ENCODE measurements around the gene AZI2. TPM values are rescaled to one million over a fixed set of nuclear protein-coding genes. Genes with fewer than 3 reads are reported as not detected.

AZI2 gene
- total and polyA plus RNA-seq, 9 of the 15 experiments (the other 6 are each of a cell fraction or from before 2014, with no cell fraction given), result 28.5 to 96.3 (median 70.2) TPM

DNA sequence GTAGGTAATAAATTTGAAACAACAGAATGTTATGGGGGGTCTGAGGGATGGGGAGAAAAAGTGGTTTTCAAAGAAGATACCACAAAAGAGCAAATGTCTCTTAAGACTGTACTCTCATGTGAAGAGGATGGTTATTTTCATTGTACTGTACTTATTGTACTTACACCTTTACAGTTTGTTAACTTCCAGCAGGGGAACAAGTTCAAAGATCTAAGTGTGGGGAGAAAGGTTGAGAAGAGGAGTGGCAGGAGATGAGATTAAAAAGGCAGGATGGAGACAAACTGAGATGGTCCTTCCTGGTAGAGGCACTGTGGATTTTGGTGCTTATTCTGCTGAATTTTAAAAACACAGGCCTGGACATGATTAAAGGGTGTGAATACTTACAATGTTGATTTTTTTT lies 5.5 kb downstream of the AZI2 start:
- no peak overlapping the region for H3K4me3 ChIP-seq
- H2AFZ ChIP-seq (ENCODE audit: low read depth, low read length), result no peak overlapping the region
- no TSS peak for BruUV-seq (replicated peaks)
- ATAC-seq (no peak), FAIRE-seq (no peak), DNase-seq (ENCODE audit: extremely low read depth in 1 of 4, low spot score in 3 of 4) (no peak)
- H3K27me3 ChIP-seq (ENCODE audit: control insufficient read depth in 2 of 2, insufficient read depth in 2 of 2, low read length in 2 of 2), result no peaks in the 10 kb centered on the region
- H3K9ac ChIP-seq (ENCODE audit: insufficient read depth in 1 of 2, low read depth in 2 of 2, low read length in 2 of 2), result no peak overlapping the region
- no peaks in the 10 kb centered on the region for H3K9me3 ChIP-seq (replicated peaks; ENCODE audit: control insufficient read depth, insufficient read depth, low read depth, low read length)
- H3K9me1 ChIP-seq (ENCODE audit: control insufficient read depth, insufficient read depth, low read length), result no peaks in the 10 kb centered on the region
- in situ Hi-C loops (cut with MboI) (no loop called here), intact Hi-C loops (cut with micrococcal nuclease) (no loop called here)
- H3K4me2 ChIP-seq (ENCODE audit: insufficient read depth, low read length), result no peak overlapping the region
- peaks cover 0 to 10% of the 10 kb centered on the region in 2 experiments; a peak in 2 of 5 replicates for H3K4me1 ChIP-seq (replicated peaks in 1 of 2; ENCODE audit: control insufficient read depth in 2 of 2, insufficient read depth in 2 of 2, low read length in 2 of 2)
- TF ChIP-seq ZNF431 (CRISPR knock-in tag; IDR thresholded peaks at IDR 0.05) (no peak), ZNF507 (tag; conservative IDR thresholded peaks at IDR 0.05) (no peak), SIN3B (IDR thresholded peaks at IDR 0.05; ENCODE audit: low read depth) (no peak), ZBTB7A (IDR thresholded peaks at IDR 0.05; ENCODE audit: borderline replicate concordance, control insufficient read depth, low read depth, low read length) (no peak), SMAD1 (IDR thresholded peaks at IDR 0.05; ENCODE audit: low read depth, low read length, partially characterized antibody) (no peak), PYGO2 (tag; IDR thresholded peaks at IDR 0.05) (no peak), IRF2 (CRISPR knock-in tag; IDR thresholded peaks at IDR 0.05) (no peak), CC2D1A (IDR thresholded peaks at IDR 0.05) (no peak), GABPA (tag; conservative IDR thresholded peaks at IDR 0.05; ENCODE audit: low read depth) (no peak), RAD51 (IDR thresholded peaks at IDR 0.05; ENCODE audit: borderline replicate concordance, low read depth) (no peak), MCM5 (IDR thresholded peaks at IDR 0.05; ENCODE audit: low read depth) (no peak), FOXK2 (conservative IDR thresholded peaks at IDR 0.05 in 1 of 2, IDR thresholded peaks at IDR 0.05 in 1 of 2; ENCODE audit: low read depth in 2 of 2) (no peak), ZNF311 (CRISPR knock-in tag; IDR thresholded peaks at IDR 0.05) (no peak), CCAR2 (IDR thresholded peaks at IDR 0.05; ENCODE audit: low read depth, low read length) (no peak), MAFF (IDR thresholded peaks at IDR 0.05; ENCODE audit: low read length) (no peak)
- TF ChIP-seq, protein P1, sequence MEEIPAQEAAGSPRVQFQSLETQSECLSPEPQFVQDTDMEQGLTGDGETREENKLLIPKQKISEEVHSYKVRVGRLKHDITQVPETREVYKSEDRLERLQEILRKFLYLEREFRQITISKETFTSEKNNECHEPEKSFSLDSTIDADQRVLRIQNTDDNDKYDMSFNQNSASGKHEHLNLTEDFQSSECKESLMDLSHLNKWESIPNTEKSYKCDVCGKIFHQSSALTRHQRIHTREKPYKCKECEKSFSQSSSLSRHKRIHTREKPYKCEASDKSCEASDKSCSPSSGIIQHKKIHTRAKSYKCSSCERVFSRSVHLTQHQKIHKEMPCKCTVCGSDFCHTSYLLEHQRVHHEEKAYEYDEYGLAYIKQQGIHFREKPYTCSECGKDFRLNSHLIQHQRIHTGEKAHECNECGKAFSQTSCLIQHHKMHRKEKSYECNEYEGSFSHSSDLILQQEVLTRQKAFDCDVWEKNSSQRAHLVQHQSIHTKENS (CRISPR knock-in tag; IDR thresholded peaks at IDR 0.05), result no peak
- TF ChIP-seq, protein P2, sequence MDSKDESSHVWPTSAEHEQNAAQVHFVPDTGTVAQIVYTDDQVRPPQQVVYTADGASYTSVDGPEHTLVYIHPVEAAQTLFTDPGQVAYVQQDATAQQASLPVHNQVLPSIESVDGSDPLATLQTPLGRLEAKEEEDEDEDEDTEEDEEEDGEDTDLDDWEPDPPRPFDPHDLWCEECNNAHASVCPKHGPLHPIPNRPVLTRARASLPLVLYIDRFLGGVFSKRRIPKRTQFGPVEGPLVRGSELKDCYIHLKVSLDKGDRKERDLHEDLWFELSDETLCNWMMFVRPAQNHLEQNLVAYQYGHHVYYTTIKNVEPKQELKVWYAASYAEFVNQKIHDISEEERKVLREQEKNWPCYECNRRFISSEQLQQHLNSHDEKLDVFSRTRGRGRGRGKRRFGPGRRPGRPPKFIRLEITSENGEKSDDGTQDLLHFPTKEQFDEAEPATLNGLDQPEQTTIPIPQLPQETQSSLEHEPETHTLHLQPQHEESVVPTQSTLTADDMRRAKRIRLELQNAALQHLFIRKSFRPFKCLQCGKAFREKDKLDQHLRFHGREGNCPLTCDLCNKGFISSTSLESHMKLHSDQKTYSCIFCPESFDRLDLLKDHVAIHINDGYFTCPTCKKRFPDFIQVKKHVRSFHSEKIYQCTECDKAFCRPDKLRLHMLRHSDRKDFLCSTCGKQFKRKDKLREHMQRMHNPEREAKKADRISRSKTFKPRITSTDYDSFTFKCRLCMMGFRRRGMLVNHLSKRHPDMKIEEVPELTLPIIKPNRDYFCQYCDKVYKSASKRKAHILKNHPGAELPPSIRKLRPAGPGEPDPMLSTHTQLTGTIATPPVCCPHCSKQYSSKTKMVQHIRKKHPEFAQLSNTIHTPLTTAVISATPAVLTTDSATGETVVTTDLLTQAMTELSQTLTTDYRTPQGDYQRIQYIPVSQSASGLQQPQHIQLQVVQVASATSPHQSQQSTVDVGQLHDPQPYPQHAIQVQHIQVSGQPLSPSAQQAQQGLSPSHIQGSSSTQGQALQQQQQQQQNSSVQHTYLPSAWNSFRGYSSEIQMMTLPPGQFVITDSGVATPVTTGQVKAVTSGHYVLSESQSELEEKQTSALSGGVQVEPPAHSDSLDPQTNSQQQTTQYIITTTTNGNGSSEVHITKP (IDR thresholded peaks at IDR 0.05; ENCODE audit: partially characterized antibody), result no peak
- peaks cover 73% of the 10 kb centered on the region for H3K79me2 ChIP-seq (ENCODE audit: control insufficient read depth, insufficient read depth, low read length)
- H4K20me1 ChIP-seq (replicated peaks; ENCODE audit: control insufficient read depth, insufficient read depth, low read length), result no peaks in the 10 kb centered on the region
- CTCF ChIA-PET (ENCODE audit: low intra/inter-chr PET ratio), result interaction anchor here (0.6 kb wide), 1 partner anchor 96 kb away, joined by 4 read pairs; no protein-coding TSS in a partner anchor
- H3K27ac ChIP-seq (ENCODE audit: extremely low read depth, low read depth, low read length), result no peak overlapping the region
- POLR2A ChIA-PET, result interaction anchor here (0.7 to 1.6 kb wide), 2 partner anchors 15 to 19 kb away, joined by 3 to 4 read pairs; no protein-coding TSS in a partner anchor
- H3K36me3 ChIP-seq (ENCODE audit: control insufficient read depth, insufficient read depth, low read length), result peaks cover 21% of the 10 kb centered on the region; the same call in 1 of the 3 replicates

Data from K562 (cell line).